Left renal cortex interstitium (tissue), 4 donors: ENCODE results near the gene TTL. TPM values are rescaled to one million over a fixed set of nuclear protein-coding genes. Genes with fewer than 3 reads are reported as not detected.
A peak's percentile ranks its signal among the peaks of the same experiment; 100 is the strongest.
"Not testable (repeated sequence)": the region's sequence is repeated elsewhere in the genome, so short reads cannot be mapped to it uniquely, and the experiment has no call there.

Experiments used
- DNase-seq, 4 donors: peaks; one replicate each; pipeline ENCODE4 v3.0.0-alpha.2; 2013; ENCODE audit warnings: low read depth in 4 of 4, low spot score in 2 of 4, missing footprints in 1 of 4
- polyA plus RNA-seq, 4 donors: library from polyadenylated mRNA; unstranded; fragments of 120-200 nt; gene quantifications; one replicate each; pipeline ENCODE4 v1.2.1, GENCODE V29; 2013; ENCODE audit not compliant: insufficient read length in 4 of 4

Gene TTL
- polyA plus RNA-seq = 10 to 100 TPM; 36.0 to 42.3 (median 38.5) TPM

DNA sequence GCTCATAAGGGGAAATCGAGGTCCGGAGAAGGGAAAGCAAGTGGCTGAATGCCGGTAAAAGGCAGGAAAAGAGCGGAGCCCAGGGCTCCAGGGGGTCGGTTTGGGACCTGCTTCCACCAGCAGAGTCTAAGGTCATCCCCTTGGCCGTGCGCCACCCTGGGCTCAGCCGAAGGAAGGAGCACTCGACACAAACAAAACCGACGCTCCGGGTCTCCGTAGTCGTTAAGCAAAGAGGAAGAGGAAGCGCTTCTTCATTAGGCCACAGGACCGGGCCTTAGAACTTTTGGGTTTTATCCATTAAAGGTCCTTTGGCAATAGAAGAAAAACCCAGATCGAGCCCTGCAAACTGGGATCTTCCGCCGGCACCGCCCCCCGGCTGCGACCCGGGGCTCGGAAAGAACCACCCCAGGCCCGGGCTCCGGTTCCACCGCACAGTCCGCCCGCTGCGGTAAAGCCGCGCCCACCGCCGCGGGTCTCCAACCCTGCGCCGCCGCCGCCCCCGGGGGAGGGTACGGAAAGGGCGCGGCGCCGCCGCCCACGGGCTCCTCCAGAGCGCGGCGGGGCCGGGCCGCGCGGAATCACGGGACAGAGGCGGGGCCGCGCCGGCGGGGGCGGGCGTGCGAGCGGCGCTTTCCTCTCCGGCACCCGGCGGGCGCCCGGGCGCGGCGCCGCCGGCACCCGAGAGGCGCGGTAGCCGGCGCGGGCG lies at the start of gene TTL:
TSS of gene TTL (plus strand) at position 629 of the 706 bp plus-strand sequence. CDS start 189 bp downstream, outside the sequence.
- DNase-seq = peak in 3 of 4 donors; percentile 49 to 70 (median 51)

DNA sequence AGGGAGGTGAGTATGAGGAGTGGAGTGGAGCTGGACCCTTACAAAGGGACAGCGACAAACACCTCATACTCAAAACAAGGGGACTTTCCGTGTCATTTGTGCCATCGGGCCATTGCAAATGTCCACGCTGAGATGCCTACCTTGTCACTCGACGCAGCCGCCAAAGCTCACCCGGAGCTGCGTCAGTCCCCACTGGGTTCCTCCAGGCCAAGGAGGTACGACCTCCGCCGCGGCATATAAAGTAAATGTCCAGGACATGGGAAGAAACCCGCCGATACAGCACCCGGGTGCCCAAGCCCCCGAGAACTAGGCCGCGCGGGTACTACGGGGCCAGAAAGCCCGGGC lies 49.6 kb upstream of the TTL start:
- not testable (repeated sequence) for DNase-seq

DNA sequence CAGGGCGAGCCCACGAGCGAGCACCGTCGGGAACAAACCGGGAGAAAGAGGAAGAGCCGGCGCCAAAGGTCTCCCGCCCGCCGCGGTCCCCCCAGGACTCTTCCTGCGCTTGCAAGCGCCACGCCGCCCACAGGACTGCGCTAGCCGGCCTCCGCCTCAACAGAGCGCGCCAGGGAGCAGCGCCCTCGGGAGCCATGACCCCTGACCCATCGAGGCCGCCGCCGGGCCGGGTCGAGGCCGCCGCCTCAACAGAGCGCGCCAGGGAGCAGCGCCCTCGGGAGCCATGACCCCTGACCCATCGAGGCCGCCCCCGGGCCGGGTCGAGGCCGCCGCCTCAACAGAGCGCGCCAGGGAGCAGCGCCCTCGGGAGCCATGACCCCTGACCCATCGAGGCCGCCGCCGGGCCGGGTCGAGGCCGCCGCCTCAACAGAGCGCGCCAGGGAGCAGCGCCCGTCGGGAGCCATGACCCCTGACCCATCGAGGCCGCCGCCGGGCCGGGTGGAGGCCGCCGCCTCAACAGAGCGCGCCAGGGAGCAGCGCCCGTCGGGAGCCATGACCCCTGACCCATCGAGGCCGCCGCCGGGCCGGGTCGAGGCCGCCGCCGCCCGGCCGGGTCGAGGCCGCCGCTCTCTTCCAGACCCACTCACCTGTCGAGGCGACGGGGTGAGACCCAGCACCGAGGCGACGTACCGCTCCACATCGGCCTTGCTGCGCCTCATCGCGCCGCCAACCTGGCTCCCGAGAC lies 49.0 kb upstream of the TTL start:
- not testable (repeated sequence) for DNase-seq

DNA sequence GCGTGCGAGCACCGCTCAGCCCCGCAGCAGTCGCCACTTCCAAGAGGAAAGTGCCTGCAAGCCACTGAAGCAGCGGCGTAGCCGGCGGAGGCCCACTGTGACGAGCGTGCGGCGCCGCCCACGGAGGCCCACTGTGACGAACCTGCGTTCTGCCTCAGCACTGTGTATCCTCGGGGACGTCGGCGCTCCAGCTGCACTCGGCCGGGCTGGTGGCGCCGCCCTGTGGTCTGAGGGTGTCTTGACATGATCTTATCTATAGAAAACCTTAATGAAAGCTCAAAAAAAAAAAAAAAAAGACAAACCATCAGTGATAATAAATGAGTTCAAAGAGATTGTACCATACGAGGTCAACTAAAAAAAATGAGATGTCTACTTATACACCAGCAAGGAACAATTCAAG lies 48.5 kb upstream of the TTL start, which contains the start of gene RGPD8:
TSS of gene RGPD8 (minus strand) at position 166 of the 400 bp plus-strand sequence. CDS start 192 bp downstream, outside the sequence.
- DNase-seq = peak; percentile 21 to 85 (median 67)

DNA sequence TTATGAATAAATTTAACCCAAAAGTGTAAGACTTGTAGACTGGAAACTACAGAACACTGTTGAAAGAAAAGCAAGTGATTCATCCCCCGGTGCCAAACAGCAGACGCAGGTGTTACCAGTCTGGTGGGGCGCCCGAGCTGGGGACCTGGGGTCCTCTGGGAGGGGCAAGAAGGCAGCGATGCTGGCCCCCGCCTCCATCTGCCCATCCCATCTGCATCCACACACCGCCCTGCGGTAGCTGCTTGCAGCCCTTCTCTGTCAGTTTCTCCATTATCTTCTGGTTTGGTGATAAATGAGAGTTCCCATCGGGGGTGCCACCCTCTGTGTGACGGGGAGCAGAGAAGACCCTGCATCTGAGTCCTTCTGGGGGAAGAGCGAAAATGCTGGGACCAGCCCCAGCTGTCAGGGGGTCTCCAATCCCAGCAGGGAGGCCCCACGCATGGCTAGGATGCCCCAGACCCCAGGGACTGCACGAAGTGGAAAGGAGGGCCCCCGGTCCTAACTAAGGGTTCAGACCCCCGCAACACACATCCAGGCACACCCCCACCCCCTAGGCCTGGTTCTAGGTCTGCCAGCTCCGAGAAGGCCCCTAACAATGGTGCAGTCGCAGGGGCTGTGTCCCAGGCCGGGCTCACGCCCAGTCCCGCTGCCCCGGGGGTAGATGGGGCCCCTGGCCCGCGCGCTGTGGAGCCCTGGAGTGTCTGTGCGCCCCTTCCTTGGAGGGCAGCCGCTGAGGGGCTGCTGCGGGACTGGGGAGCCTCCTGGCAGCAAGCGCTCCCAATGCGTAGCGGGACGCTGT lies 47.8 kb upstream of the TTL start:
- DNase-seq = no peak

DNA sequence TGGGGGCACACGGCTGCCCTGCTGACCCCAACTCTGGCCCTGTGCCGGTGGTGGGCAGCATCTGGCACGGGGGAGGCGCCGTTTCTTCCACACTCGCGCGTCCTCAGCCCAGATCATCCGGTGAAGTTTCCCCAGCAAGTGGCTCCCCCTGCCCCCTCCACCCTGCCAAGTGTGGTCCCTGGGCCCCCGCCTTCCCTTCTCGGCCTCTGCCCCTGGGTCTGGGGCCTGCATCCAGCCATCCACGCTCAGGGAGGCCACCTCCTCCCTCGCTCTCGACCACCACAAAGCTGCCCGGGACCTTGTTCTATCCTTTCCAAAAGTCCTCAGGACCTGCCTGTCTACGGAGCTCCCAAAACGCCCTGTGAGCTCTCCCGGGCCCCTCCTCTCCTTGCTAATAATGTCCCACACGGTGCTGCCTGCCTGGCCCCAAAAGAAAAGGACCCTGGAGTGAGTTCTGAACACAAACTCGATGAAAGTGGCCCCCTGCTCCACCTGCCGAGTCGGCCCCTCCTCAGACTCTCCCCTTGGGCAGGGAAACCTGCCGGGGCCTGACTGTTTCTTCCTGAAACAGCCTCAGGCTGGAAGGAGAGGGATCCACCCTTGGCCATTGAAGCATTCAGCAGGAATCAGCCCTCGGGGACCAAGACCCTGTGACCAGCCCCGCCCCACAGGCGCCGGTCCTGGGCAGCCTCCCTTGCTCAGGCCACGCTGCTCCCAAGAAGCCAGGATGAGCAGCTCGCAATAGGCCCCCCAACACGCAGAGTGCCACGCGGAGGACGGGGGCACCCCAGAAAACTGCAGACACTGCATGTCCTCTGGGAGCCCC lies 46.9 kb upstream of the TTL start:
- not testable (repeated sequence) for DNase-seq

DNA sequence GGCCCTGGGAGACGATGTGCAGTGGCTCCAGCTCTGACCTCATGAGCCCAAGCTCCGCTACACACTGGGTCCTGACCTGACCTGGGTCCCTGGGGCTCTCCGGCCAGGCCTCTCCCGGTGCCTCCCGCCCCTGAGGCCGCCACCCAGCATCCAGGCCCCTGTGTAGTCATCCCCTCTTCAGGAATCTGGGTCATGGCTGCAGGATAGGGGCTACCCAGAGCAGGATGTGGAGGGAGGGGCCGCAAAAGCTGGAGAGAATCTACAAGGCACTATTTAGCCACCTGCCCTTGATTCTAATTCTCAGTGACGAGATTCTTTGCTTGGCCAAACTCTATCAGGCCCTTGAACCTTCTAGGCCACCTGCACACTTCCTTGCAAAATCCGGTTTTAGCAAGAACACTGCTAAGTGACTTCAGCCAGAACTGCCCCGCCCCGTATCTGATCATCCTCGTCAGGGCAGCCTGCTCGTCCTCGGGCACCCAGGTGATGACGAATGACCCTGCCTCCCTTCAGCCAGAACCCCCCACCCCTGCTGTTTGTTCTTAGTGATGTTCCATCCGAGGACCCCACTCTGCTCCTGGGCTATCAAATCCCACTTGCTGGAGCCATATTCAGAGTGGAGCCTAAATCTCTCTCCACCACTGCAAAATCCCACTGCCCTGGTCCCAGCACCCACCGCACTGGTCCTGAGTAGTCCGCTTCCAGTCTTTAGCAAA lies 46.1 kb upstream of the TTL start:
- DNase-seq = not testable (repeated sequence)

DNA sequence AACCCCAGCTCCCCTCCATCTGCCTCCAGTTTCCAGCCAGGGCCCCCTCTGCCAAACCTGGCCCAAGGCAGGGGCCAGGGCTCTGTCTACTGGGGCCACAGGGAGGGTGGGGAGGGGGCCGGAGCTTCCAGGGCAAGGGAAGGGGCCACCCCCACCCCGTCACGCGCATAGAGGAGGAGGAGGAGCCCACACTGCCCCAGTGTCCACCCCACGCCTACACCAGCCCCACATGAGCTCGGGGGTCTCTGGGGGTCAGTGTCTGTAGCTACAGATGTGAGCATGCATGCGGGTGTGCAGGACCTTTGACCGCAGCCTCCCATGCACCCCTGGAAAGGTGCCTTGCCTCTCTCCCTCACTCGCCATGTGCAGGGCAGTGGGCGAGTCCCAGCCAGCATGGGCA lies 45.0 kb upstream of the TTL start:
- DNase-seq = not testable (repeated sequence)

DNA sequence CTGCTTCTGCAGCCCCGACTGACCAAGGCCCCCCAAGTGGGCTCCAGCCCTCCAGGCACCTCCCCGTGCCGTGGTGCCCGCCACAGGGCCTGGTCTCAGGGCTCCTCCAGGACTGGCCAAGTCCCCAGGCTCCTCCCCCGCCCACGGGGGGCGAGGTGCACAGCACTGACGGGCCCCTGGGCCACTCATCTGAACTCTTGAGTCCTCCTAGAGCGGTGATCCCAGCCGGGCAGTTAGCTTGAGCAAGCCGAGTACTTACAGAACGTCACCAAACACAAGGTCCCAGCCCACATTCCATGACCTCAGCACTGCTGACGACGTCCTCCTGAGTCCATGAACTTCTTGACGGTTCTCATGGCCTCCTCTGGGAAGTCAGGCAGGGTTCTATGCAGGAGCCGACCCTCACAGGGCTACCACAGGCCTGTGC lies 44.5 kb upstream of the TTL start:
- not testable (repeated sequence) for DNase-seq

DNA sequence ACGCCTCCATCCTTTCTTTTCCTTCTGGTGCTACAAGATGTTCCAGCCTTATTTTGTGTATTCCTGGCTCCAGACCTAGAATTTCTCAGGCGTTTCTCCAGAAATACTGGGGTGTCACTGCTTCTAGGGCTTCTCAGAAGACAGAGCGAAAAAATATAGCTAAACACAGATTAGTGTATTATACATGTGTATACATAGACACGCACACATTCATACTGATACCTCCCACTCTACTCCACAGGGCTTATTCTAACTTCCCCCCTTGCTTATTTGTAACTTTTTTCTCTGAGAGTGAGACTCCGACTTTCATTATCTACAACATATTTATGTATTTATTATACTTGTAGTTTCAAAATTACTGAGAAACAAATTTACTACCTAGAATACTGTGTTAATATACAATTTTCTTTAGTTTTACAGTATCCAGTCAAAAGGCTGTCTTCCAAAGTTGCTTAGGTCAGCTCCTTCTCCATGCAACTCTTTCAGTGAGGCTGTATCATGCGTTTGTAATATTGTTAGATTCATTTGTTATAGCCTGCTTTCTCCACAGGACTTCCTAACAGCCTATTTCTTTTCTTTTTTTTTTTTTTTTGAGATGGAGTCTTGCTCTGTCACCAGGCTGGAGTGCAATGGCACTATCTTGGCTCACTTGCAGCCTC lies 43.2 kb upstream of the TTL start:
- DNase-seq = not testable (repeated sequence)

DNA sequence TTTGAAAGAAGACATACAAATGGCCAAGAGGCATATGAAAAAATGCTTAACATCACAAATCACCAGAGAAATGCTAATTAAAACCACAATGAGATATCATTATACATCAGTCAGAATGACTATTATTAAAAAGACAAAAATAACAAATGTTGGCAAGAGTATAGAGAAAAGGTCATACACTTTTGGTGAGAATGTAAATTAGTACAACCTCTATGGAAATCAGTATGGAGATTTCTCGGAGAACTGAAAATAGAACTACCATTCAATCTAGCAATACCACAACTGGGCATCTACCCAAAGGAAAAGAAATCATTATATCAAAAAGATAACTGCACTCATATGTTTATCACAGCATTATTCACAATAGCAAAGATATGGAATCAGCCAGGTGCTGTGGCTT lies 37.7 kb upstream of the TTL start:
- DNase-seq = not testable (repeated sequence)

DNA sequence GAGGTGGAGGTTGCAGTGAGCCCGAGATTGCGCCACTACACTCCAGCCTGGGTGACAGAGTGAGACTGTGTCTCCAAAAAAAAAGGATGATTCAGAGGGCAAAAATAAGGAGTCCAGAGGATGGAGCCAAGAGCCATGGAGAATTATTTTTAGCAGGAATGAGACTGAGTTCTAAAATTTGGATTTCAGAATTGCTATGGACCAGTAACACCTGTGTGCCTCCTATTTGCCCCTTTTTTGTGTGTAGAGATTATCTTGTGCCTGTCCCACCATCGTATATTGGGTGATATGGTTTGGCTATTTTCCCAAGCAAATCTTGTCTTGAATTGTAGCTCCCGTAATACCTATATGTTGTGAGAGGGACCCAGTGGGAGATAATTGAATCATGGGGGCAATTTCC lies 32.1 kb upstream of the TTL start:
- DNase-seq = no peak

DNA sequence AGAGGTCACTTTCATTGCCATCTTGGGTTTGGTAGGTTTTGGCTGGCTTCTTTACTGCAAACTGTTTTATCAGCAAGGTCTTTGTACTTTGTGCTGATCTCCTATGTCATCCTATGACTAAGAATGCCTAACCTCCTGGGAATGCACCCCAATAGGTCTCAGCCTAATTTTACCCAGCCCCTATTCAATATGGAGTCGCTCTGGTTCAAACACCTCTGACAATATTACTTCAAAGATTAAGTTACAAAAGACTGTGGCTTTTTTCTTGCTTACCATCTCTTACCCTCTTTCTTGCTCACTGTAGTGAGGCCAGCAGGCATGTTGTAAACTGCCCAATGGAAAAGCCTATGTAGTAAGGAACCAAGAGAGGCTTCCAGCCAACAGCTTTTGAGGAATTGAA lies 30.6 kb upstream of the TTL start:
- no peak for DNase-seq

DNA sequence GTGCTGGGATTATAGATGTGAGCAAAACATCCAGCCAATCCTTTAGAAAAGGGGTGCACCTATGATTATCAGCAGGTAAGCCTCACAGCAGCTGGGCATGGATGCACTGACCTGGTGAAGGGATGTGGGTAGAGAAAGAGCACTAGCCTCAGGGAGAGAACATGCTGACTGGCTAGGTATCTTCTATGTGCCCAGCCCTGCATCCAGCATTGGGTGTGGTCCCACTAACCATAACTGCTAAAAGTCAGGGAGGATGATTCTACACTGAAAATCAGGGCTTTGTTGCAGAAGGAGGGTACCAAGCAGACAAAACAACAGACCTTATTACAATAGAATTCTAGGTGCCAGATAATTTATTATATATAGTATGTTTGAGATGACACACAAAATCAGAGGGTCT lies 27.4 kb upstream of the TTL start:
- DNase-seq = no peak

DNA sequence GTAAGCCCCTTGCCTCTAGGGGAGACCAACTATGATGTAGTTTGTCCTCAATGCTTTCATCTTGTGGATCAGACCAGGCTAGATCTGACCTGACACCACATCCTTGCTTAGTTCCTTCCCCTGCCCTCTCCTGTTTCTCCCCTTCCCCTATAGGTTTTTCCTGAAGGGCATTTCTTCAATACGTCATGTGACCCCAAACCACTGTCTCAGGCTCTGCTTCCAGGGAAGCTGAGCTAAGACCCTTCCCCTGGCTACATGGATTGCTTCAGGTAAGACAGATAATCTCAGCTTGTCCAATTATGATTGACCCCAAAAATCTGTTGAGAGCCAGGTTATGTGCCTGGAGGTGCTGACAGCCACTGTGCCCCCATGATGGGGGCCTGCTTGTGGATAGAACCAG lies 22.6 kb upstream of the TTL start:
- DNase-seq = no peak

DNA sequence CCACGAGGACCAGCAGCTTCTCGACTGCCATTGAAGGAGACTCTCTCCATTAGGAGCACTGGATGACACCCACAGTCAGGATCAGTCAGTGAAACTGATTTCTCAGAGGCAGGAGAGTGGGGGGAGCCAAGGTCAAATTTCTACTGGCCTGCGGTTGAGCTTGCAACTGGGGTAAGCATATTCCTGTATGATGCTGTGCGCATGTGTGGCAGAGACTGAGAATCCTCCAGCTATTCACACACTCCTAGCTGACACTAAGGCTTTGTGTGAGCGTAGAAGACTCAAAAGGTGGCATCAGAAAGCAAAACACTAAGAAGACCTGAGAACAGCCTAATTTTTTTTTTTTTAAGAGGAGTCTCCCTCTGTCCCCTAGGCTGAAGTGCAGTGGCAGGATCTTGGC lies 19.8 kb upstream of the TTL start:
- no peak for DNase-seq

DNA sequence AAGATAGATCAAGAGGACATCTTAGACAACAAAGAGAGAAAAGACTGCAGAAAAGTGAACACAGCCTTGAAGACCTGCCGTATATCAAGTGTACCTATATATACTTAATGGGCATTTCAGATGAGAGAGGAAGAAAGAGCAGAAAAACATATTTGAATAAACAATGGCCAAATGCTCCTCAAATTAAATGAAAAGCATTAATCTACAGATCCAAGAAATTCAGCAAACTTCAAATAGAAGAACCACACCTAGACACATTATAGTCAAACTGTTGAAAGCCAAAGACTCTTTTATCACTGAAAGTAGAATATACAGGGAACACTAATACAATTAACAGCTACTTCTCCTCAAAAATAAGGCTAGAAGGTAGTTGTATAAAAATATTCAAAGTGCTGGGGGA lies 18.7 kb upstream of the TTL start:
- DNase-seq = no peak

DNA sequence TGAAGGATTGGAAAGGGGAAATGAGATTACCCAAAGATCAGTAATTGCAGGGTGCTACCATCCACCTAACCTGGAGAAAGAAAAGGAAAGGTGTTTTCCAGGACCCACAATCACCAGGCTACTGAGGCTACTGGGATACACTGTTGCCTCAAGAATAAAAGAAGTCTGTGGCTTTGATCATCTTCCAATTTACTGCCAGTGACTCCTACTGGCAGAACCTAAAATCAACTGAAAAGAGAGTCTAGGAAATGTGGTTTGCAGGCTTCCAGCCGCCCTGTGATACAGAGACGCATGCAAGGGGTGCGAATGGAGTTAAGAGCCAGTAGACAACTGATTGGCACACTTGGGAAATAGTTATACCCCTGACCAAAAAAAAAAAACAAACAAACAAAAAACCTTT lies 16.6 kb upstream of the TTL start:
- no peak for DNase-seq
